Measurements from ENCODE around the gene SLC23A2.
"Not testable (repeated sequence)": the region's sequence is repeated elsewhere in the genome, so short reads cannot be mapped to it uniquely, and the experiment has no call there.

The SLC23A2 gene

GRCh38 chr20:4871486-4871885 is 129.8 kb downstream of the SLC23A2 start:
- no peak for DNase-seq

- DNase-seq, result no peak
Observed at GRCh38 chr20:4870906-4871305, 130.4 kb downstream of the SLC23A2 start.

- DNase-seq, result no peak
Observed at GRCh38 chr20:4869290-4870193, 131.8 kb downstream of the SLC23A2 start.

GRCh38 chr20:4867051-4867450 is 134.3 kb downstream of the SLC23A2 start:
- DNase-seq, result no peak

GRCh38 chr20:4866429-4866828 is 134.9 kb downstream of the SLC23A2 start:
- DNase-seq, result no peak

- no peak for DNase-seq
Observed at GRCh38 chr20:4864311-4864752, 137.0 kb downstream of the SLC23A2 start.

GRCh38 chr20:4862661-4863060 is 138.6 kb downstream of the SLC23A2 start:
- DNase-seq, result no peak

- DNase-seq, result no peak
Observed at GRCh38 chr20:4861961-4862360, 139.3 kb downstream of the SLC23A2 start.

GRCh38 chr20:4858000-4858399 is 143.3 kb downstream of the SLC23A2 start:
- no peak for DNase-seq

GRCh38 chr20:4856022-4856755 is 145.1 kb downstream of the SLC23A2 start:
- DNase-seq, result no peak

- no peak for DNase-seq
Observed at GRCh38 chr20:4855555-4855954, 145.8 kb downstream of the SLC23A2 start.

- DNase-seq, result no peak
Observed at GRCh38 chr20:4855097-4855496, 146.2 kb downstream of the SLC23A2 start.

- DNase-seq, result no peak
Observed at GRCh38 chr20:4854561-4854901, 146.8 kb downstream of the SLC23A2 start.

GRCh38 chr20:4853757-4854560 is 147.4 kb downstream of the SLC23A2 start:
- no peak for DNase-seq

- no peak for DNase-seq
Observed at GRCh38 chr20:4853004-4853403, 148.3 kb downstream of the SLC23A2 start.

GRCh38 chr20:4850960-4851359 is 150.3 kb downstream of the SLC23A2 start:
- DNase-seq, result no peak

GRCh38 chr20:4848829-4849228 is 152.5 kb downstream of the SLC23A2 start:
- not testable (repeated sequence) for DNase-seq

- DNase-seq, result no peak
Observed at GRCh38 chr20:4848041-4848440, 153.3 kb downstream of the SLC23A2 start.

GRCh38 chr20:4846821-4847220 is 154.5 kb downstream of the SLC23A2 start:
- DNase-seq, result no peak

GRCh38 chr20:4844751-4845465 is 156.4 kb downstream of the SLC23A2 start:
- DNase-seq, result no peak

GRCh38 chr20:4844325-4844724 is 157.0 kb downstream of the SLC23A2 start:
- DNase-seq, result no peak

- no peak for DNase-seq
Observed at GRCh38 chr20:4840801-4841200, 160.5 kb downstream of the SLC23A2 start.

- DNase-seq, result no peak
Observed at GRCh38 chr20:4838526-4838925, 162.8 kb downstream of the SLC23A2 start.
